Measurements from ENCODE around the gene RASSF5. TPM values are rescaled to one million over a fixed set of nuclear protein-coding genes. Genes with fewer than 3 reads are reported as not detected.

RASSF5 gene
- total and polyA plus RNA-seq, 2 of the 13 experiments (the other 11 are each of a cell fraction or from before 2014, with no cell fraction given): 0.18 to 0.40 TPM

DNA sequence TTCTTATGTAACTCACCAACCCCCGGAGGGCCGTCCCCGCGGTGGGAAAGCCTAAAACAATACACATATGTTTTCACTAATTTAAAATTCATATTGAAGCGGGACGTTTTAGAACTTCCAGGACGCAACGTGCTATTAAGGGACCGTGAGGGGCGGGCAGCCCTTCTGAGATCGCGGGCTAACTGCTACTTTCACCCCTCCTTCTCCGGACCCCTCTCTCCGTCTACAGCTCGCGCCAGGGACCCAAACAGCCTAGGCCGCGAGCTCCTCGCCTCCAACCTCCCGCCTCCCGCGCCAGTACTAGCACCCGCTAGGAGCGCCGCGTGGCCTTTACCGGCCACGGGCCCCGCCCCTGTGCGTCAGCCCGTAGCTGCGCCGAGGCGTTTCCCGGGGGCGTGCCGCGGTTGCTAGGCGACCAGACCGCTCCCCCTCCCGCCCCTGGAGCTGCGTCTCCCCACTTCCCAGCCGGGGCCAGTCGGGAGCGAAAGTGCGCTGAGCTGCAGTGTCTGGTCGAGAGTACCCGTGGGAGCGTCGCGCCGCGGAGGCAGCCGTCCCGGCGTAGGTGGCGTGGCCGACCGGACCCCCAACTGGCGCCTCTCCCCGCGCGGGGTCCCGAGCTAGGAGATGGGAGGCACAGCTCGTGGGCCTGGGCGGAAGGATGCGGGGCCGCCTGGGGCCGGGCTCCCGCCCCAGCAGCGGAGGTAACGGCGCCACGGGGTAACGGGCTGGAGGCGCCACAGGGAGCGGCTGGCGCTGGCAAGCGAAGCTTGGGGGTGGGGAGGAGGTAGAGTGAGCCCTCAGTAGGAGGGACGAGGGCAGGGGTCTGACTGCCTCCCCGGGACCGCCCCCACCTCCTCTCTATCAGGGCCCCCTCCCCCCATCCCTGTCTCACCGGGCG lies 128.0 kb downstream of the RASSF5 start, which contains the start of gene DYRK3 (continued):
- no peak for TF ChIP-seq ZNF10 (CRISPR knock-in tag; IDR thresholded peaks at IDR 0.05; ENCODE audit: borderline replicate concordance, low read depth)
- TF ChIP-seq ZNF724P (CRISPR knock-in tag; IDR thresholded peaks at IDR 0.05; ENCODE audit: borderline replicate concordance): no peak
- TF ChIP-seq MLLT10 (CRISPR knock-in tag; IDR thresholded peaks at IDR 0.05): no peak
- no peak for TF ChIP-seq ZNF7 (CRISPR knock-in tag; IDR thresholded peaks at IDR 0.05)
- peak; percentile 75; the same call in 1 of the 2 replicates for TF ChIP-seq SALL2 (CRISPR knock-in tag; IDR thresholded peaks at IDR 0.05)
- TF ChIP-seq ZNF224 (CRISPR knock-in tag; IDR thresholded peaks at IDR 0.05): no peak
- TF ChIP-seq HDAC6 (IDR thresholded peaks at IDR 0.05; ENCODE audit: low read depth, low read length): no peak
- TF ChIP-seq, protein P1, sequence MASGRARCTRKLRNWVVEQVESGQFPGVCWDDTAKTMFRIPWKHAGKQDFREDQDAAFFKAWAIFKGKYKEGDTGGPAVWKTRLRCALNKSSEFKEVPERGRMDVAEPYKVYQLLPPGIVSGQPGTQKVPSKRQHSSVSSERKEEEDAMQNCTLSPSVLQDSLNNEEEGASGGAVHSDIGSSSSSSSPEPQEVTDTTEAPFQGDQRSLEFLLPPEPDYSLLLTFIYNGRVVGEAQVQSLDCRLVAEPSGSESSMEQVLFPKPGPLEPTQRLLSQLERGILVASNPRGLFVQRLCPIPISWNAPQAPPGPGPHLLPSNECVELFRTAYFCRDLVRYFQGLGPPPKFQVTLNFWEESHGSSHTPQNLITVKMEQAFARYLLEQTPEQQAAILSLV (CRISPR knock-in tag; IDR thresholded peaks at IDR 0.05; ENCODE audit: borderline replicate concordance): peak; percentile 33; the same call in 1 of the 2 replicates
- TF ChIP-seq GTF2F1 (IDR thresholded peaks at IDR 0.05; ENCODE audit: low read length): no peak
- TF ChIP-seq, protein P2, sequence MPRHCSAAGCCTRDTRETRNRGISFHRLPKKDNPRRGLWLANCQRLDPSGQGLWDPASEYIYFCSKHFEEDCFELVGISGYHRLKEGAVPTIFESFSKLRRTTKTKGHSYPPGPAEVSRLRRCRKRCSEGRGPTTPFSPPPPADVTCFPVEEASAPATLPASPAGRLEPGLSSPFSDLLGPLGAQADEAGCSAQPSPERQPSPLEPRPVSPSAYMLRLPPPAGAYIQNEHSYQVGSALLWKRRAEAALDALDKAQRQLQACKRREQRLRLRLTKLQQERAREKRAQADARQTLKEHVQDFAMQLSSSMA (CRISPR knock-in tag; IDR thresholded peaks at IDR 0.05): no peak
- TF ChIP-seq GABPA (IDR thresholded peaks at IDR 0.05; ENCODE audit: low read depth, low read length): no peak
- TF ChIP-seq GABPA (CRISPR knock-in tag; IDR thresholded peaks at IDR 0.05; ENCODE audit: low read depth): no peak
- TF ChIP-seq, protein P3, sequence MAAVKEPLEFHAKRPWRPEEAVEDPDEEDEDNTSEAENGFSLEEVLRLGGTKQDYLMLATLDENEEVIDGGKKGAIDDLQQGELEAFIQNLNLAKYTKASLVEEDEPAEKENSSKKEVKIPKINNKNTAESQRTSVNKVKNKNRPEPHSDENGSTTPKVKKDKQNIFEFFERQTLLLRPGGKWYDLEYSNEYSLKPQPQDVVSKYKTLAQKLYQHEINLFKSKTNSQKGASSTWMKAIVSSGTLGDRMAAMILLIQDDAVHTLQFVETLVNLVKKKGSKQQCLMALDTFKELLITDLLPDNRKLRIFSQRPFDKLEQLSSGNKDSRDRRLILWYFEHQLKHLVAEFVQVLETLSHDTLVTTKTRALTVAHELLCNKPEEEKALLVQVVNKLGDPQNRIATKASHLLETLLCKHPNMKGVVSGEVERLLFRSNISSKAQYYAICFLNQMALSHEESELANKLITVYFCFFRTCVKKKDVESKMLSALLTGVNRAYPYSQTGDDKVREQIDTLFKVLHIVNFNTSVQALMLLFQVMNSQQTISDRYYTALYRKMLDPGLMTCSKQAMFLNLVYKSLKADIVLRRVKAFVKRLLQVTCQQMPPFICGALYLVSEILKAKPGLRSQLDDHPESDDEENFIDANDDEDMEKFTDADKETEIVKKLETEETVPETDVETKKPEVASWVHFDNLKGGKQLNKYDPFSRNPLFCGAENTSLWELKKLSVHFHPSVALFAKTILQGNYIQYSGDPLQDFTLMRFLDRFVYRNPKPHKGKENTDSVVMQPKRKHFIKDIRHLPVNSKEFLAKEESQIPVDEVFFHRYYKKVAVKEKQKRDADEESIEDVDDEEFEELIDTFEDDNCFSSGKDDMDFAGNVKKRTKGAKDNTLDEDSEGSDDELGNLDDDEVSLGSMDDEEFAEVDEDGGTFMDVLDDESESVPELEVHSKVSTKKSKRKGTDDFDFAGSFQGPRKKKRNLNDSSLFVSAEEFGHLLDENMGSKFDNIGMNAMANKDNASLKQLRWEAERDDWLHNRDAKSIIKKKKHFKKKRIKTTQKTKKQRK (IDR thresholded peaks at IDR 0.05; ENCODE audit: low read length): no peak
- TF ChIP-seq ZNF350 (CRISPR knock-in tag; IDR thresholded peaks at IDR 0.05; ENCODE audit: borderline replicate concordance, low read depth): peak; percentile 82; the same call in 1 of the 2 replicates
- peak; percentile 53; the same call in 1 of the 2 replicates for TF ChIP-seq CBX5 (CRISPR knock-in tag; IDR thresholded peaks at IDR 0.05; ENCODE audit: borderline replicate concordance)
- TF ChIP-seq TBX3 (IDR thresholded peaks at IDR 0.05; ENCODE audit: borderline replicate concordance): no peak
- no peak for TF ChIP-seq TARDBP (CRISPR knock-in tag; IDR thresholded peaks at IDR 0.05)
- no peak for TF ChIP-seq ZNF24 (IDR thresholded peaks at IDR 0.05)
- TF ChIP-seq ZNF354B (CRISPR knock-in tag; IDR thresholded peaks at IDR 0.05): no peak
- no peak for TF ChIP-seq EHMT2 (IDR thresholded peaks at IDR 0.05; ENCODE audit: borderline replicate concordance, low read depth, low read length)
- 0 out of 2 replicates have a peak, but pooled peaks have one; percentile 40 for TF ChIP-seq RCOR2 (CRISPR knock-in tag; IDR thresholded peaks at IDR 0.05)
- peak; percentile 73 for TF ChIP-seq SP5 (CRISPR knock-in tag; IDR thresholded peaks at IDR 0.05; ENCODE audit: borderline replicate concordance, low read depth)
- TF ChIP-seq, protein P4, sequence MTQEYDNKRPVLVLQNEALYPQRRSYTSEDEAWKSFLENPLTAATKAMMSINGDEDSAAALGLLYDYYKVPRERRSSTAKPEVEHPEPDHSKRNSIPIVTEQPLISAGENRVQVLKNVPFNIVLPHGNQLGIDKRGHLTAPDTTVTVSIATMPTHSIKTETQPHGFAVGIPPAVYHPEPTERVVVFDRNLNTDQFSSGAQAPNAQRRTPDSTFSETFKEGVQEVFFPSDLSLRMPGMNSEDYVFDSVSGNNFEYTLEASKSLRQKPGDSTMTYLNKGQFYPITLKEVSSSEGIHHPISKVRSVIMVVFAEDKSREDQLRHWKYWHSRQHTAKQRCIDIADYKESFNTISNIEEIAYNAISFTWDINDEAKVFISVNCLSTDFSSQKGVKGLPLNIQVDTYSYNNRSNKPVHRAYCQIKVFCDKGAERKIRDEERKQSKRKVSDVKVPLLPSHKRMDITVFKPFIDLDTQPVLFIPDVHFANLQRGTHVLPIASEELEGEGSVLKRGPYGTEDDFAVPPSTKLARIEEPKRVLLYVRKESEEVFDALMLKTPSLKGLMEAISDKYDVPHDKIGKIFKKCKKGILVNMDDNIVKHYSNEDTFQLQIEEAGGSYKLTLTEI (CRISPR knock-in tag; conservative IDR thresholded peaks at IDR 0.05): no peak
- peak in 1 of 2 experiments; percentile 90; a peak in 2 of 4 replicates for TF ChIP-seq KLF16 (CRISPR knock-in tag; IDR thresholded peaks at IDR 0.05)
